ENCODE results near the gene CD69.

CD69 gene

DNA sequence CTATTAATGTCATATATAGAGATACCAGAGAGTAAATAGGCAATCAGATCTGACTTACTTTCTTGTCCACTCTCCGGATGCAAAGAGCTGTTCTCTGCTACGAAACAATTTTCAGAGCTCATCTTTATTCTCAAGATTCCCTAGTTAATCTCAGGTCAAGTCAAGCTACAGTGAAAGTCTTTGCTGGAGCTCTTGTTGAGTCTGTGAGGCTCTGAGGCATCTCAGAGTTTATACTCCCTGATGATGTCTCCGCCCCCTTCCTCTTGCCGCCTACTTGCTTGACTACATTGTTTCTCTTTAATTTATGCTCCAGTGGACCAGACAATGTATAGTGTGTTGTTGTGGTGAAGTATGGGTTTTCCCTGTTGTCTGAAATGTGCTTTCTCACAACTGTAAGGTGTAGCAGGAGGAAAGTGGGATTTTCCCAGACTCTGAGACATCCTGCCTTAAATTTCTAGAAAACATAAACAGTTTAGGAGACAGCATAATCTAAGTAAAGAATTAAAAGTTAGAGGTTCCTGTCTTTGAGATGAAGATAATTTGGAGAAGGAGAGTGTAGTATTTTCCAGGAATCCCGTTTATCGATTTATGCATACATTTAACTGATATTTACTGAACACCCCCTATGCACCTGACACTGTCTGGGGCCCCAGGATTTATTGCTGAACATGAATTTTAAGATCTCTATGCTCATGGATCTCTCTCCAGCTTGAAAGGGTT, at the start of gene CD69:
TSS of gene CD69 (minus strand) at position 203 of the 720 bp plus-strand sequence. CDS start at position 122, 81 bp downstream.
- DNase-seq: no peak

DNA sequence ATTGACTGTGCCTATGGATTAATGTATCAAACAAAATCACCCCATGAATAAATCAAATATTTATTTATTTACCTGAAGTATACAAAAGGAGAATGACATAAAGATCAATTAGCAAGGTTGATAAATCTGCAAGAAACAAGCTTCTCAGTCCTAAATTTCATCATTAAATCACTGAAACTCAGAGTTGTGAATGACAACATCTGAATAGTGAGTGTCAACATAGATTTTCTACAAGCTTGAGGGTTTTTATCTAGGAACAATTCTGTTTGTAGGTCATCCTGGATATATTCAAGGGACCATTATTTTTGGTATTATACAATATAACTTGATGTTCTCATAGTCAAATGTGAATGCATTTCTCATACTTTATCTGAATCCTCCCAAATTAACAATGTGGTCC, 49.2 kb upstream of the CD69 start:
- DNase-seq: no peak

DNA sequence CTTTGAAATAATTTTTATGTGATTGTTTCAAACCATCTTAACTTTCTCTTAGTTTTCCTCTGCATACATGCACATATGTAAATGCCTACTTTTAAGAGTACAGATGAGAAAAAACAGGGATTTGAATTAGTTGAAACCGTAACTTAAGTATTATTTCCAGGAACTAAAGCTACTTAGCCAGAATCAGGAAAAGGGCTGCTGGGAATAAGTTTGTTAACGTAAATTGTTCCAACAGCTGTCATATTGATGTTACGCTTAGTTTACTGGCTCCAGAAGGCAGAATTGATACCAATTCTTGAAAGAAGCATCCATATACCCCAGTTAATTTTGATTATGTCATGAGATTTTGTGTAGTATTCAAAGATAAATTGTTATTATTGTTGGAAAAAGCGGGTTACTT, 48.6 kb upstream of the CD69 start:
- no peak for DNase-seq

DNA sequence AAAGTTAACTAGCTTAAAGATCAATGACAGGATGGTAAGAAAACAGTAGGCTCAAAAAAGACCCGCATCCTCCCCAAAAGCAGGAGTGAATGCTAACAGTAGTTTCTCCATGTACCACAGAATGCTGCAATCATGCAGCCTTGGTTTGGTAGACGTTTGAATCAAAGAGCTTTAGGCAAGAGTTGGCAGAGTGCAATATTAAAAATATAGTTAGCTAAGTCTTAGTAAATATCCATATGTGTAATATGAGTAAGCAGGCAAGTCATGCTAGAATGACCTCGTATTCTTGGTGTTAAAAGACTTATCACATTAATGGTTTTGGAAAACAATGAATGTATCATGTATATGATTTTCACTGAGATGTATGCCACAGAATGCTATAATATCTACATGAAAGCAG, 47.8 kb upstream of the CD69 start:
- DNase-seq: no peak

DNA sequence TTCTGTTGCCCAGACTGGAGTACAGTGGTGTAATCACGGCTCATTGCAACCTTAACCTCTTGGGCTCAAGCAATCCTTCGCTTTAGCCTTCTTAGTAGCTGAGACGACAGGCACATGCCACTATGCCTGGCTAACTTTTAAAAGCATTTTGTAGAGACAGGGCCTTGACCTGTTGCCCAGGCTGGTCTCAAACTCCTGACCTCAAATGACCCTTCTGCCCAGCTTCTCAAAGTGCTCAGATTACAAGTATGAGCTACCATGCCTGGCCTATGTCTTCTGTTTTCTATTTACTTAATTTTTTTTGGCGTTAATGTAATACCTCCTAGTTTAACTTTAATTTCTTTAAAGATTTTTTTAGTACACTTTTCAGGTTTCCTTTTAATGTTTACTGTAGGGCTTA, 46.0 kb upstream of the CD69 start:
- DNase-seq: no peak

DNA sequence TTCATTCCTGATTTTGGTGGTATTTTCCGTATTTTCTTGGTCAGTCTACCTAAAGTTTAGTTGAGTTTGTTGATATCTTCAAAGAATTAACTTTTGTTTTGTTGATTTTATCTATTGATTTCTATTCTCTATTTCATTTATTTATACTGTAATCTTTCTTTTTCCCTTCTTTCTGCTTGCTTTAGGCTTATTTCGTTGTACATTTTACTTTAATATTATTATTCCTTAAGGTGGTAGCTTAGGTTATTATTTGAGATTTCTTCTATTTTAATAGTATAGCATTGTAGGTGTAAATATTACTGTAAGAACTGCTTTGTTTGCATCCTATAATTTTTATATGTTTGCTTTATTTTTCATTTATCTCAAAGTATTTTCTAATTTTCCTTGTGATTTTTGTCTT, 45.2 kb upstream of the CD69 start:
- no peak for DNase-seq

DNA sequence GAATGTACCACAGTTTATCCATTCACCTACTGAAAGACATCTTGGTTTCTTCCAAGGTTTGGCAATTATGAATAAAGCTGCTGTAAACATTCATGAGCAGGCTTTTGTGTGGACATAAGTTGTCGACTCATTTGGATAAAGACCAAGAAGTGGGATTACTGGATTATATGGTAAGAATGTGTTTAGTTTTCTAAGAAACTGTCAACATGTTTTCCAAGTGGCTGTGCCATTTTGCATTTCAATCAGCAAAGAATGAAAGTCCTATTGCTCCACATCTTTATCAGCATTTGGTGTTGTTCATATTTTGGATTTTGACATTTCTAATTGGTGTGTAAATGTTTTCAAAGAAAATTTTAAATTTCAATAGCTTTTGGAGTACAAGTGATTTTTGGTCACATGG, 39.3 kb upstream of the CD69 start:
- DNase-seq: no peak

DNA sequence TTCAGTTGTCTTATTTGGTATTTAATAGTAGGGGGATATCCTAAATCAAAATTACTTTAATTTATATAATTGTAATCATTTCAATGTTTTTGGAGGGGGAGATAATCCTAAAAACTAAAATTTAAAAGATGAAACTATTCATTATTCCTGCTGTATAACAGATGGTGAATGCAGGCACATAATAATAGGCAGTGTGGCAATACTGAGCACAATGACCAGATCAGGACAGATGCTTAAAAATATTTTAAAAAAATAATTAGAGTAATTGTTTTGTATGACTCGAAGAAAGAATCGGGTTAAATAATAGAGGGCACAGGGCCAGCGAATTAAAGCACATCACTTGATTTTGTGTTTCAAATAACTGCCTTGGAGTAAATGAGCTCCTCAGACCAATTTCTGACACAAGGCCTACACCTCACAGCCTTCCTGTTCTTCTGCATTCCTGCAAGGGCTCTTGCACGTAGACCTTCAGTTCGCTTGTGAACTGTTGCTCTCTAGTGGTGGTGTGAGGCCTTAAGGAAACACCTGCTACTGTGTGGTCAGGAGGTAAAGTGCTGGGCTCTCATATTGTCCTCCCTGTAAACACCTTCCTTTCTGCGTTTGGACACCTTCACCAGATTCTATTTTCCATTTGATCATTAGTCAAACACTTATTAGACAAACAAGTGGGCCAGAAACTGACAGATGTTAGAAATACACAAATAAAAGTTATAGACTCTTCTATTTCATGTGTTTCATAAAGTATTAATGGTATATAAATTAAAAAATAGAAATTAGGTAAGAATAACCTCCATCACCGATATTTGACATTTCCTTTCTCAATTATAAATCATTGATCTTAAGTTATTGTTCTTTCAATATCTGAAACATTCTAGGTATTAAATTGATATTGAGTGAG, 37.3 kb upstream of the CD69 start:
- peak; percentile 24 for DNase-seq

DNA sequence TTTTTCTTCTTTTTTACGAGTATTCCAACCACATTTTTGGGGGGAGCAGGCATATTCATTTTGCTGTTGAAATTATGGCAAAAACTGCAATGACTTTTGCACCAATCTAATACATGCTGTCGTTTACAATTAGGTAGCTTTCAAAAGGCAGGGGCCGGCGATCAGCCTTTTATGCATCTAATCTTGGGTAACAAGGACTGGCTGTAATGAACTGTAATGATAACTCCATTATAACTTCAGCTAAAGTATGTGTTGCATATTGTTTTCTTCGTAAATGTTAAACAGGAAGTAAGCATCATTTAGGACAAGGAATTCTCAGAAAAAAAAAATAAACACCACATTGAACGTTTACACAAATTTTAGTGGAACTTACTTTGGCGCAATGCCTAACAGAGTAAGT, 36.3 kb upstream of the CD69 start:
- no peak for DNase-seq

DNA sequence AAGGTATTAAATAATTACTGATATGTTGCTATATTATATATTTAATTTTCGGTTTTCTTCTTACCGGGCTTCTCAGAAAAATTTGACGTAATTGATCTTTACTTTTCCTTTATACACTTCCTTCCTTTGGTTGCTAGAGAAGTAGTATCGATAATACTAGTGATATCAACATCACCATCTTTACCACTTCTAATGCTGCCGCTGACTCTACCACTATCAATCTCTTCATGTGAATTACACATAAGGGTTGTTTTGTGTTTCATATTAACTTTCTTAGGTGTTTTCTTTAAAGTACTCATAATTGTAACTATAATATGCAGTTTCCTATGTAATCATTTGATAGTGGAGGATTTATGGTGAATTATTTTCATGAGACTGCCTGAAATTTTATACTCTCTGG, 35.6 kb upstream of the CD69 start:
- DNase-seq: no peak

DNA sequence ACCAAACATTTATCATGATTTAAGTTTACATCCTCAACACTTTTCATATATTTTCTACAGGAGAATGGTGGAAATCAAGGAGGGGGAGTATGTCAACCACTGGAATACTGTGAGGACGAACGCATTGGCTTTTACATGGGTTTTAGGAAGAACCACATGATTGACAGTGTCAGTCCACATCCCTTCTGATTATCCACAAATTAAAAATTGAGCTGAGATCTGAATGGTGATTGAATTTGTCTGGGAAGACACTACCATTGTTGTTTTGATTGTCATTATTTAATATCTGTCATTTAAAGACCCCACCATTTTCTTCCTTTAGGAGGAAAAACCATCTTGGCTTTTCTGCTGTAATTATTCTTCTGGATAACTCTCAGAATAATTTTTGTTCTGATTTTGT, 35.2 kb upstream of the CD69 start:
- DNase-seq: no peak

DNA sequence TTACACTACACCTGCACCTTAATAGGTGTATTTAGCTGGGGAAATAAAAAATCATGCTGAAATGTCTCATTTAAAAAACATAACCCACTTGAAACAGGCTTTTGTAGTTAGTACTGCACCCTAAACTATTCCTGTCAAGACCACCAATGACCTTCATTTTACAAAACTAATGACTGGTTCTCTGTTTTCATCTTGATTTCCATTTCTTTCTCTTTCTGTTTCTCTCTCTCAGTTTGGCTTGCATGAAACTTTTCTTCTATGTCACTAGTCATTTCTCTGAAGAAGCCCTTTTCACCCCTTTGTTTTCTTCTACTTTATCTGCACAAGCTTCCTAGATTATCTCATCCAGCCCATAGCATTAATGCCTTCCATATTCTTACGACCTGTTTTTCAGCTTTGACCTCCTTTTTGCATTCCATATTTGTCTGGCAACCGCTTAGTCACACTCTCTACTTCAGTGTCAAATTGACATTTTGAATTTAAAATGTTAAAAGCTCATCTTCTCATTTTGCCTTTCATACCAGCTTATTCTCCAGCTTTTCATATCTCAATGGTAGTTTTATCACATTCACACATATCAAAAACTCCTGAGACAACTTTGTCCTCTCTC, 33.9 kb upstream of the CD69 start:
- no peak for DNase-seq

DNA sequence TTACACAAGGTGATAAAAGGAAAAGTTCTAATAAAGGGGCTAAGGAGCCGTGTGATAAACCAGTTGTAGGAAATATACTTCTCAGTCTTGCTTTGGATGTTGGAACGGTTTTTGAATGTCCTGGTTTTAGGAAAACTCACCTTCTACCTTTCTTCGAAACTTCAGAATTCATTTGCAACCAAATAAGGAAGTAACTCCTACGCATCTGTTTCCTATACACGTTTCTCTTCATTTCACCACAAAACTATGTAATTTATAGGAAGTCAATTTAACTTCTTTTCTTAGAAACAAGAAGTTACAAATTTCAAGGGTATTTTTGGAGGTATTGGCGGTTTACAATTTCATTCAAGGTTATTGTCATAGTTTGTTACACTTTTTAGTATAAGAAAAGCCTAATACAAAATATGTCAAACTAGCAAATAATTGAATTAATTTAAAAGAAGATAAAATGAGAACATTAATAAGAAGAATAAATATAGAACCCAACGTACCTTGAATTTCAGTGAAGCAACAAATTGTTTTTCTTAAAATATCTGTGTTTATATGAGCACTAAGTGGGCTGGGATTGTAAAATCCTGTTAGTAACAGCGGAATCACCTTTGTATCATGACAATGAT, 33.2 kb upstream of the CD69 start:
- DNase-seq: no peak

DNA sequence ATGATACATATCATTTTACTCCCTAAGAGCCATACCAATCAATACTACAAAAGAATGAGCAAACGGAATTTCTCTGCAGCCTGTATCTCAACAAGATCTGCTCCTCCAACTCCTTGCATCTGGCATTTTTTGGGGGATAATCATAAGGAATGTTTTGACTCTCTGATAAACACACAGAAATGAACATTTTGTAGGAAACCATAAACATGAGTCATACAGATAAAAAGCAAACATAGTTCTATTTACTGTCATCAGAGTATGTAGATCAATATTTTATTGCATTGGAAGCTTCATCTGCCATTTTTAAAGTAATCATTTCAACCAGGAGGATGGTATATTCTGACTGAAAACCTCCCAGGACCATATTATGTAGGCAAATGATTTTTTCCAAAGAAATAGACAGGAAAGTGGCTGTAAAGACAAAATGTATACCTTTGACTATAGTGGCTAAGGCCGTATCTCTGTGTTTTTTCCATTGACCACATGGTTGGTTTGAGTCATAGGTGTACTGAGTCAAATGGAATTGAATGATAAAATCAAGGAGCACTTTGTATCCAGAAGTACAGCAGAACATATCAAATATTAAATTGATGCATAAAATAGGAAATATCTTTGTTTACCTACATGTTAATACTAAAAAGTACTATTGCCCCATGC, 32.4 kb upstream of the CD69 start:
- no peak for DNase-seq

DNA sequence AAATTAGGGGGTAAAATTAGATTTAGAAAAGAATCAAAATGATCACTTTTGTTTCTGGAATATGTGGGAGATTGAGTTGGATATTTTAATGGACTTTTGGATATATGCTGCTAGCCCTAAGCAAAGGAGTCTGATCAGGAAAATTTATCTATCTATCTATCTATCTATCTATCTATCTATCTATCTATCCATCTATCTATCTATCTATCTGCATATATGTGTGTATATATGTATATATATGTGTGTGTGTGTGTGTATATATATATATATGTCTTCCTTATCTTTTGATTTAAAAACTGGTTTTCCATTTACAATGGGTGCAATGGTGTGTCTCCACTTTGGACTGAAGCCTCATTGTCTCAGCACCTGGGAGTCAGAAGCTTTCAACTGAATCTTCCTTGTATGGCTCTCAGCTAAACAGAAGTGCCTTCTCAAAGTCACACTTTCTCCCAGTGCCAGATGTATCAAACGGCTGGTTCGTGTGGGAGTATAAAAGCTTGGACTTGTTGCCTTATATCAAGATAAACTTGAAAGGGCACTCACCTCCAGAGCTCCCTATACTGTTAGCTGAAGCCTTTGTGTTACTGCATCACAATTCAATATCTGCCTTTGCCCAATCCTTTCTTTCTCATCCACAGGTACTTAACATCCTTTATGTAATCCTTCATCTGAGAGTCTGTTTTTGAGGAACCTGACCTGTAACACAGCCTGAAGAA, 31.6 kb upstream of the CD69 start:
- no peak for DNase-seq

DNA sequence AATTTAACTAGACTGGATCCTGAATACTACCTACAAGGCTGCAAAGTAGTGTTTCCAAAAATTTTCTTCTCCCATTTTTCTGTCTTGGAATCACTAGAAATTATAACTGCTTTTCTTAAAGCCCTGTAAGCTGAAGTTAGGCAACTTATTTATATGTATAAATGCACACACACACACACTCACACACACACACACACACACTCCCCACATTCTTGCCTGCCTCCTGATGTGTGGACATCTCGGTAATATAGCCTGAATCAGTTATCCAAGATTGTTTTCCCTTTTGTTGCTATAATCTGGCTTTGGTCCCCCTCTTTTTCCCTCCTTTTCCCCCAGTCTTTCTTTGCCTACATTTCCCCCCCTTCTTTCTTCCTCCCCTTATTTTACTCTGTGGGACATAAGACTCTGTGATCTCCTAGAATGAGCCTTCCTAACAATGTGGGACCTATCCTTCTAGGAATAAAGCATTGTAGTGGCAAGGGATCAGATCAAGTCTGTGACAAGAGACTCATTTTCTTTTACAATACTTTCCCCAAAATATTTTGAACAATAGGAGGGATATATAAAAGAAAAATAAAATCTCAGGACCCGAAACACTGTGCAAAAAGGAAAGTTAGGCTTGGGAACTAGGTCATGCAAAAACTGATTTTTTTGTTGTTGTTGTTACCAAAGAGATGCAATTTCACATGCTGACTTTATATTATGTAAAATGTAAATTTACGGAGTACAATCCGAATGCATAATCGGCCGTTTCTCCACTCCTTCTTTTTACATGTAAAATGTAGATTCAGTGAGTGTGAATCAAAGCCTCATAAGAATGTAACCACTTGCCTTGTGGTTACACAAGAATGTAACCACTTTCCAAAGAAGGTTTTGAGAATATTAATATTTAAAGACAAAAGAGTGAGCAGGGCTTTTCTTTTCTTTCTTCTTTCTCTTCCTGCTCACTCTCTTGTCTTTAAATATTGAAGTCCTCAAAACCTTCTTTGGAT, 26.3 kb upstream of the CD69 start:
- DNase-seq: no peak

DNA sequence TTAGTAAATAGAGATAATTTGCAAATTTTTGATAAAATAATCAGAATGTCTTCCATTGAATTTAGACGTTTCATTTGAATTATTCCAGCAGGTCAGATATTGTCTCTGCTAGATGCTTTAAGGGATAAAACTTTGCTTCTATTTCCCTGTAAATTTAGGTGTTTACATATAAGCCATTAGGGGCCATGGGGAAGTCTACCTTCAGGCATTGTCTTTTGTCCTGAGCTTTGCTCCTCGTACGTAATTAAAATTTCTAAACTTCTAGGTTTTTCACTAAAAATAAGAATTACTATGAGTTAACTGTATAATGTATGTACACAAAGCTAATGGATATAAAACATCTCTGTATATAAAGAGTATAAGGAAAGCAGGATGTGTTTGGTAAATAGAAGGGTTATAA, 24.1 kb upstream of the CD69 start:
- no peak for DNase-seq

DNA sequence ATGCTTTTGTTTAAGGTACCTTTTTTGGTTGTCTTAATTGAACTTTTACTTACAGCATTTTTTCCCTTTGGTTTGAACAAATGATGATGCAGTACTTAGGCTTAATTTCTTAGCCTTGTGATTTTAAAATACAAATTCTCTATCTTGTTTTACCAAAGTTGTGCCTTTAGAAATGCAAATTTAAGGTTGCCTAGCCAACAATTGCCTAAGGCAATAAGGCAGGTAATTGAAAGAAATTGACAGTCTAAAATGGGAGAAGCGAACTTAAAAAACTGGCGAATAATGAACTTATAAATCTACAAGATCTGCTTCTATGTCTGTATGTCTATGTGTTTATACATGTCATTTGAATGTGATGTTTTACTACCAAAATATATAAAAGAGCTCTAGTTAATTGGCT, 23.6 kb upstream of the CD69 start:
- no peak for DNase-seq

DNA sequence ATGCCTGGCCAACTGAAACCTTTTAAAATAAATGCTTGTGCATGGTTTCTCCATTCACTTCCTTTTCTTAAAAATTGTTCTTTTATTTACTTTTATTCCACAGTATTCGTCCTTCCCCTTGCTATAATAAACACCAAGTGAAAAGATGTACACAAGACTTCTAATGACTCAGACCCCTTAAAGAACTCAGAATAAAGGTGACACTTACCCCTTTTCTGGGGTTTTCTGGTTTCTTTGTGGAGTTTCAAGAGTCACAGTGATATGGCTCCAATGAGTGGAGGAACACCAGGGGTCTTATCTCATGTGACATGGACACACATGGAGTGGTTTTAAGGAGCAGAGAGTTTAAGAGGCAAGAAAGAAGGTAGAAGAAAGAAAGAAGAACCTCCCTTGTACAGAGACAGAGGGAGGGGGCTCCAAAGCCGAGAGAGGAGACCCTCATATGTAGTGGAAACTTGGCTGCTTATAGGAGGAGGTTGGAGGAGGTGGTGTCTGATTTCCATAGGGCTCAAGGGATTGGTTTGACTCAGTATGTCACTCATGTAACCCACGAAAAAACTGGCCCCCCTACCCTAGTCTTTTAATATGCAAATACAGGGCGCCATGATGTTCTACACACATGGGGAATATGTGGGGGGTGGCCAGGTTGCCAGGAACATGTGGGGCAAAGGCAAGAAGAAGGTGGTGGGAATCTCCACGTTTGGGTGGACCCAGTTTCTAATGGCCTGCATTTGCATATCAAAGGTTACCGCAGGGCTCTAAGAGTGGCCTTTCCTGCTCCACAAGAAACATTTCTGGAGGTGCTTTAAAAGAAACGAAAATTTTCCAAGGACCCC, 22.1 kb upstream of the CD69 start:
- no peak for DNase-seq

DNA sequence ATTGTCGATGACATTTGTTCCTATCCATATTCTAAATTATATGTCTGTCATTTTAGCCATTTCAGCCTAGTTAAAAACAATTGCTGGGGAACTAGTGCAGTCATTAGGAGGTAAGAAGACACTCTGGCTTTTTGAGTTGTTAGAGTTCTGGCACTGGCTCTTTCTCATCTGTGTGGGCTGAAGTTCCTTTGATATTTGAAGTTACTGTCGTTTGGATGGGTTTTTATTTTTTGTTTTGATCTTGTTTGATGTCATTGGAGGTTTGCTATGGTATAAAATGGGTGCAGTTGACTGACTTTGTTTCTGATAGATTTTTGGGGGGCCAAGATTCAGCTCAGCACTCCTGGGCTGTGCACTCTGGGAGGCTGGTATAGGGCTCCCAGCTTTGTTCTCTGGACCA, 20.7 kb upstream of the CD69 start:
- no peak for DNase-seq
